H1 (cell line): ENCODE results near the gene ZWILCH. TPM values are rescaled to one million over a fixed set of nuclear protein-coding genes. Genes with fewer than 3 reads are reported as not detected.

Experiments
- CTCF ChIA-PET: fragments of 300-600 bp; sonication (Branson Sonifier 250); formaldehyde crosslinking; loops from one replicate; lab custom pipeline; 2021; ENCODE audit not compliant: partially characterized antibody; lab: Charles Lee
- POLR2A ChIA-PET: fragments of 300-600 bp; sonication (Branson Sonifier 250); formaldehyde crosslinking; loops from one replicate; lab custom pipeline; 2021; ENCODE audit warnings: inconsistent platforms; ENCODE audit not compliant: partially characterized antibody; lab: Charles Lee
- DNase-seq, 2 experiments: peaks; one replicate each; pipeline versions ENCODE4 v3.0.0 to v3.0.0-alpha.2; 2010 to 2022; ENCODE audit warnings: low spot score in 2 of 2, low read depth in 1 of 2, mixed read lengths in 1 of 2
- FAIRE-seq: peaks from 2 replicates; lab custom pipeline; 2011; peaks lifted over from hg19 to GRCh38; lab: Jason Lieb, UNC
- H2AFZ ChIP-seq: 2 replicates; pipeline ENCODE4 v1.8.1; 2012; ENCODE audit warnings: low read length, inconsistent platforms
- H2AK5ac ChIP-seq: 2 replicates; pipeline ENCODE4 v1.6.1; 2013; ENCODE audit warnings: low read depth, low read length
- H2BK120ac ChIP-seq: replicated peaks from 2 replicates; pipeline ENCODE3; 2013; ENCODE audit warnings: low read depth, low read length, inconsistent platforms
- H2BK12ac ChIP-seq: 2 replicates; pipeline ENCODE4 v1.6.1; 2013; ENCODE audit warnings: low read depth, low read length
- H2BK15ac ChIP-seq: 2 replicates; pipeline ENCODE4 v1.6.1; 2013; ENCODE audit warnings: low read length
- H2BK20ac ChIP-seq: 2 replicates; pipeline ENCODE4 v1.6.1; 2013; ENCODE audit warnings: low read length
- H2BK5ac ChIP-seq: 2 replicates; pipeline ENCODE4 v1.6.1; 2013; ENCODE audit warnings: low read depth, low read length
- H3K14ac ChIP-seq: 2 replicates; pipeline ENCODE4 v1.6.1; 2013; ENCODE audit warnings: inconsistent platforms; ENCODE audit not compliant: insufficient read length
- H3K18ac ChIP-seq: 2 replicates; pipeline ENCODE4 v1.6.1; 2013; ENCODE audit warnings: low read length; ENCODE audit errors: extremely low read depth
- H3K23ac ChIP-seq: 2 replicates; pipeline ENCODE4 v1.6.1; 2013; ENCODE audit warnings: inconsistent platforms; ENCODE audit not compliant: insufficient read length
- H3K23me2 ChIP-seq: 2 replicates; pipeline ENCODE4 v1.6.1; 2013; ENCODE audit warnings: low read depth, low read length
- H3K27ac ChIP-seq: 2 replicates; pipeline ENCODE4 v1.6.1; 2011; ENCODE audit warnings: low read depth, low read length, inconsistent platforms
- H3K27me3 ChIP-seq, 4 experiments: replicated peaks in 1 of 4; 1 replicate in 1 of 4; 2 replicates in 3 of 4; pipeline versions ENCODE4 v1.6.1 to v1.8.1; 2011 to 2013; ENCODE audit warnings: low read length in 3 of 4, mild to moderate bottlenecking in 3 of 4, inconsistent platforms in 2 of 4, mixed read lengths in 2 of 4, moderate library complexity in 1 of 4; ENCODE audit not compliant: control insufficient read depth in 3 of 4, insufficient read depth in 3 of 4; ENCODE audit errors: extremely low read depth in 1 of 4
- H3K36me3 ChIP-seq, 4 experiments: 2 replicates each; pipeline versions ENCODE4 v1.6.1 to v1.8.1; 2011 to 2013; ENCODE audit warnings: mild to moderate bottlenecking in 4 of 4, low read length in 3 of 4, moderate library complexity in 2 of 4, control low read depth in 1 of 4, inconsistent platforms in 1 of 4; ENCODE audit not compliant: insufficient read depth in 4 of 4, control insufficient read depth in 2 of 4
- H3K4ac ChIP-seq: replicated peaks from 2 replicates; pipeline ENCODE3; 2013; ENCODE audit warnings: low read length, low read depth, mixed read lengths, inconsistent platforms; ENCODE audit not compliant: insufficient read length
- H3K4me1 ChIP-seq, 4 experiments: replicated peaks in 1 of 4; 1 replicate in 1 of 4; 2 replicates in 3 of 4; pipeline versions ENCODE4 v1.6.1 to v1.8.1; 2011 to 2013; ENCODE audit warnings: low read length in 3 of 4, inconsistent platforms in 2 of 4, mixed read lengths in 1 of 4; ENCODE audit not compliant: insufficient read depth in 4 of 4, control insufficient read depth in 3 of 4
- H3K4me2 ChIP-seq, 2 experiments: 2 replicates each; pipeline versions ENCODE4 v1.6.1 to v1.8.1; 2011 to 2013; ENCODE audit warnings: low read depth in 2 of 2, low read length in 2 of 2, control low read depth in 1 of 2, inconsistent platforms in 1 of 2, mild to moderate bottlenecking in 1 of 2; ENCODE audit not compliant: insufficient read depth in 1 of 2
- H3K4me3 ChIP-seq, 4 experiments: fragments of 200-600, 300-600 bp in 1 of 4; sonication (generic), shearing (Covaris generic), sonication (Bioruptor Twin) in 1 of 4; 2 replicates each; pipeline versions ENCODE4 v1.5.1 to v1.8.1; 2011 to 2016; ENCODE audit warnings: low read length in 4 of 4, low read depth in 3 of 4, control low read depth in 2 of 4, inconsistent platforms in 2 of 4, mild to moderate bottlenecking in 2 of 4, mixed read lengths in 1 of 4, moderate library complexity in 1 of 4; ENCODE audit not compliant: insufficient read depth in 2 of 4; ENCODE audit errors: extremely low read depth in 1 of 4
- H3K56ac ChIP-seq: replicated peaks from 2 replicates; pipeline ENCODE3; 2013; ENCODE audit warnings: low read depth, mild to moderate bottlenecking, mixed read lengths, low read length, inconsistent platforms; ENCODE audit not compliant: insufficient read length
- H3K79me1 ChIP-seq: 2 replicates; pipeline ENCODE4 v1.6.1; 2013; ENCODE audit warnings: low read depth, low read length, control low read depth
- H3K79me2 ChIP-seq, 2 experiments: 2 replicates each; pipeline versions ENCODE4 v1.6.1 to v1.8.1; 2012 to 2013; ENCODE audit warnings: low read length in 2 of 2, mild to moderate bottlenecking in 2 of 2, inconsistent platforms in 1 of 2; ENCODE audit not compliant: insufficient read depth in 2 of 2, control insufficient read depth in 1 of 2
- H3K9ac ChIP-seq, 4 experiments: replicated peaks in 1 of 4; 1 replicate in 1 of 4; 2 replicates in 3 of 4; pipeline versions ENCODE4 v1.6.1 to v1.8.1; 2011 to 2013; ENCODE audit warnings: low read depth in 3 of 4, low read length in 3 of 4, control low read depth in 2 of 4, mild to moderate bottlenecking in 2 of 4, moderate library complexity in 2 of 4, inconsistent platforms in 1 of 4; ENCODE audit errors: extremely low read depth in 1 of 4
- H3K9me3 ChIP-seq, 2 experiments: 2 replicates each; pipeline versions ENCODE4 v1.6.1 to v1.8.1; 2012 to 2013; ENCODE audit warnings: mild to moderate bottlenecking in 2 of 2, moderate library complexity in 2 of 2, control low read depth in 1 of 2, inconsistent platforms in 1 of 2, low read depth in 1 of 2, low read length in 1 of 2, mixed read lengths in 1 of 2; ENCODE audit not compliant: insufficient read depth in 2 of 2
- H4K20me1 ChIP-seq, 2 experiments: replicated peaks in 1 of 2; 2 replicates each; pipeline versions ENCODE3 to v1.8.1; 2011 to 2013; ENCODE audit warnings: inconsistent platforms in 2 of 2, low read length in 2 of 2, mild to moderate bottlenecking in 1 of 2; ENCODE audit not compliant: insufficient read depth in 2 of 2, control insufficient read depth in 1 of 2
- H4K5ac ChIP-seq: 2 replicates; pipeline ENCODE4 v1.6.1; 2013; ENCODE audit warnings: low read length, low read depth, mixed read lengths, inconsistent platforms; ENCODE audit not compliant: insufficient read length
- H4K8ac ChIP-seq: 2 replicates; pipeline ENCODE4 v1.8.0; 2013; ENCODE audit warnings: mild to moderate bottlenecking, moderate library complexity, low read length, inconsistent platforms; ENCODE audit not compliant: insufficient read depth; ENCODE audit errors: extremely low read depth
- H4K91ac ChIP-seq: replicated peaks from 2 replicates; pipeline ENCODE3; 2013; ENCODE audit warnings: low read length, mixed read lengths, inconsistent platforms; ENCODE audit not compliant: insufficient read length
- CTCF ChIP-seq, 3 experiments: IDR thresholded peaks; 1 replicate in 2 of 3; 2 replicates in 1 of 3; pipeline versions ENCODE4 v1.5.1 to v1.6.1; 2011; ENCODE audit warnings: low read length in 3 of 3, mild to moderate bottlenecking in 3 of 3, inconsistent platforms in 2 of 3, low read depth in 1 of 3, moderate library complexity in 1 of 3; ENCODE audit not compliant: insufficient read depth in 1 of 3; ENCODE audit errors: control extremely low read depth in 1 of 3
- EZH2 ChIP-seq: fragments of 200-600 bp; sonication (generic); IDR thresholded peaks from 2 replicates; pipeline ENCODE4 v1.7.1; 2012; ENCODE audit warnings: low read depth, mild to moderate bottlenecking, moderate library complexity, low read length, inconsistent platforms; ENCODE audit not compliant: severe bottlenecking
- HDAC2 ChIP-seq, 2 experiments: fragments of 300-600 bp in 1 of 2; sonication (generic) in 1 of 2; IDR thresholded peaks; 2 replicates each; pipeline ENCODE4 v1.6.1; 2011 to 2012; ENCODE audit warnings: low read depth in 2 of 2, low read length in 2 of 2, mild to moderate bottlenecking in 2 of 2, moderate library complexity in 2 of 2, borderline replicate concordance in 1 of 2, inconsistent platforms in 1 of 2
- HDAC6 ChIP-seq: IDR thresholded peaks from one replicate; pipeline ENCODE4 v1.7.1; 2012; ENCODE audit warnings: low read depth, mild to moderate bottlenecking, inconsistent platforms, low read length, moderate library complexity
- NRF1 ChIP-seq: IDR thresholded peaks from 2 replicates; pipeline ENCODE4 v1.6.1; 2011; ENCODE audit warnings: mild to moderate bottlenecking, low read depth, low read length, improper control_type of control experiment
- RBBP5 ChIP-seq: IDR thresholded peaks from 2 replicates; pipeline ENCODE4 v1.7.1; 2012; ENCODE audit warnings: low read depth, mild to moderate bottlenecking, inconsistent platforms, low read length, moderate library complexity, borderline replicate concordance
- RFX5 ChIP-seq: IDR thresholded peaks from 2 replicates; pipeline ENCODE4 v1.6.1; 2011; ENCODE audit warnings: low read depth, low read length, improper control_type of control experiment, borderline replicate concordance
- TBP ChIP-seq: IDR thresholded peaks from 2 replicates; pipeline ENCODE4 v1.6.1; 2011; ENCODE audit warnings: low read depth, low read length, improper control_type of control experiment
- WGBS, 2 experiments: shearing (Covaris generic) in 1 of 2; methylation state at CpG; one replicate each; pipeline versions ENCODE4 v1.1.6 to v1.1.7; 2013 to 2015; ENCODE audit warnings: low lambda C conversion rate in 2 of 2, mixed read lengths in 2 of 2, inconsistent platforms in 1 of 2, low coverage in 1 of 2, missing lambda C conversion rate in 1 of 2; ENCODE audit not compliant: insufficient replicate concordance in 2 of 2, insufficient coverage in 1 of 2, insufficient read length in 1 of 2; ENCODE audit errors: extremely low coverage in 1 of 2, missing lambda C conversion rate in 1 of 2; 5-methylcytosine and 5-hydroxymethylcytosine counted together
- polyA plus RNA-seq, 7 experiments: library from polyadenylated mRNA; depleted of rRNA in 3 of 7; stranded (reverse) in 5 of 7; unstranded in 2 of 7; fragments of >200 nt in 5 of 7; fragments of 200-250 nt in 2 of 7; gene quantifications; 1 replicate in 5 of 7; 2 replicates in 1 of 7; 4 replicates in 1 of 7; pipeline versions ENCODE4 v1.2.1 to v1.2.3, GENCODE V29; 2011 to 2013; ENCODE audit warnings: missing spikeins in 2 of 7, mixed read lengths in 2 of 7
- total RNA-seq: library from RNA; stranded (reverse); fragmentation: NEBNext Ultra II Directional; extraction: Animal tissue kit (Norgen Biotek cat#: 25700); gene quantifications from 2 replicates; pipeline ENCODE4 v1.2.1, GENCODE V29; 2021

The ZWILCH gene
- total and polyA plus RNA-seq, 2 of the 8 experiments (the other 6 are each of a cell fraction or from before 2014, with no cell fraction given): 18.1 to 61.5 TPM

- Histone ChIP-seq H2BK15ac (no peak overlapping the region), H3K23me2 (no peaks in the 10 kb centered on the region; the same call in 1 of the 2 replicates), H3K18ac (no peak overlapping the region), H3K9ac (no peak overlapping the region), H4K91ac (no peak overlapping the region), H3K4ac (no peak overlapping the region), H2BK20ac (no peak overlapping the region), H2BK12ac (no peak overlapping the region), H3K9me3 (no peaks in the 10 kb centered on the region), H3K27ac (no peak overlapping the region), H3K4me1 (no peaks in the 10 kb centered on the region), H3K14ac (no peak overlapping the region), H3K79me1 (no peaks in the 10 kb centered on the region), H3K79me2 (no peaks in the 10 kb centered on the region), H3K4me3 (no peak overlapping the region), H4K8ac (no peak overlapping the region), H3K23ac (no peak overlapping the region), H2BK120ac (no peak overlapping the region), H4K5ac (no peak overlapping the region), H2BK5ac (no peak overlapping the region), H2AFZ (no peak overlapping the region), H4K20me1 (no peaks in the 10 kb centered on the region), H3K36me3 (no peaks in the 10 kb centered on the region), H2AK5ac (no peak overlapping the region), H3K56ac (no peak overlapping the region), H3K27me3 (no peaks in the 10 kb centered on the region), H3K4me2 (no peak overlapping the region)
- CTCF ChIA-PET: interaction anchor here (0.7 to 4.4 kb wide), 5 partner anchors 10 to 254 kb away, joined by 3 to 24 read pairs (median 4); no protein-coding TSS in a partner anchor
- DNase-seq: no peak
- POLR2A ChIA-PET: interaction anchor here (1.0 to 1.5 kb wide), 2 partner anchors 93 to 104 kb away, joined by 3 read pairs; partner anchors contain the start of genes RPL4, SMAD6 and ZWILCH
- FAIRE-seq: no peak
- 92% methylated on average over 13 of the region's 14 CpGs; no CpG with 5 or more reads in 1 of the 2 experiments for WGBS, 2 experiments
- TF ChIP-seq TBP (no peak), EZH2 (no peak), CTCF (IDR thresholded peaks at IDR 0.05; ENCODE audit: control extremely low read depth in 1 of 3, insufficient read depth in 1 of 3, low read depth in 1 of 3, low read length in 3 of 3) (no peak), RBBP5 (no peak), NRF1 (no peak), HDAC6 (no peak), HDAC2 (IDR thresholded peaks at IDR 0.05; ENCODE audit: borderline replicate concordance in 1 of 2, low read depth in 2 of 2, low read length in 2 of 2) (no peak), RFX5 (no peak)
These were observed 93.1 kb downstream of the ZWILCH start for GRCh38 chr15:66598095-66598815.
